GM11168 (cell line): ENCODE results near the gene ZNF277.
"Not testable (repeated sequence)": the region's sequence is repeated elsewhere in the genome, so short reads cannot be mapped to it uniquely, and the experiment has no call there.

Source experiments
- in situ Hi-C: fragments of 300-500 bp; cut with MboI; formaldehyde crosslinking; loops from one replicate; pipeline ENCODE4 v1.12.0; 2022; ENCODE audit warnings: low sequenced_read_pairs; ENCODE audit not compliant: unreplicated experiment

Gene ZNF277

GRCh38 chr7:112248598-112248997 is 42.1 kb downstream of the ZNF277 start:
- in situ Hi-C loops, result no loop called here

- in situ Hi-C loops, result not testable (repeated sequence)
These were observed 43.5 kb downstream of the ZNF277 start for GRCh38 chr7:112249967-112250366.

GRCh38 chr7:112252141-112252540 is 45.6 kb downstream of the ZNF277 start:
- in situ Hi-C loops, result no loop called here

- in situ Hi-C loops, result no loop called here
These were observed 46.2 kb downstream of the ZNF277 start for GRCh38 chr7:112252691-112253090.

- in situ Hi-C loops, result no loop called here
These were observed 47.7 kb downstream of the ZNF277 start for GRCh38 chr7:112254156-112254555.

GRCh38 chr7:112254709-112255387 is 48.4 kb downstream of the ZNF277 start:
- in situ Hi-C loops, result no loop called here

- in situ Hi-C loops, result no loop called here
These were observed 48.9 kb downstream of the ZNF277 start for GRCh38 chr7:112255388-112255720.

- in situ Hi-C loops, result no loop called here
These were observed 50.6 kb downstream of the ZNF277 start for GRCh38 chr7:112257073-112257472.

- in situ Hi-C loops, result no loop called here
These were observed 54.4 kb downstream of the ZNF277 start for GRCh38 chr7:112260911-112261310.

GRCh38 chr7:112262036-112262435 is 55.5 kb downstream of the ZNF277 start:
- in situ Hi-C loops, result no loop called here

GRCh38 chr7:112262855-112263487 is 56.5 kb downstream of the ZNF277 start:
- in situ Hi-C loops, result no loop called here

- in situ Hi-C loops, result no loop called here
These were observed 57.0 kb downstream of the ZNF277 start for GRCh38 chr7:112263519-112263918.

- in situ Hi-C loops, result no loop called here
These were observed 59.6 kb downstream of the ZNF277 start for GRCh38 chr7:112266141-112266540.

- in situ Hi-C loops, result no loop called here
These were observed 60.2 kb downstream of the ZNF277 start for GRCh38 chr7:112266595-112267270.

GRCh38 chr7:112267944-112268691 is 61.6 kb downstream of the ZNF277 start:
- in situ Hi-C loops, result no loop called here

- in situ Hi-C loops, result no loop called here
These were observed 64.7 kb downstream of the ZNF277 start for GRCh38 chr7:112271162-112271561.

GRCh38 chr7:112272921-112273561 is 66.5 kb downstream of the ZNF277 start:
- in situ Hi-C loops, result no loop called here

- in situ Hi-C loops, result no loop called here
These were observed 72.5 kb downstream of the ZNF277 start for GRCh38 chr7:112279042-112279441.

GRCh38 chr7:112280267-112280666 is 73.8 kb downstream of the ZNF277 start:
- in situ Hi-C loops, result no loop called here

- in situ Hi-C loops, result no loop called here
These were observed 76.1 kb downstream of the ZNF277 start for GRCh38 chr7:112282476-112283188.
